Neuronal stem cell (in vitro differentiated cells): ENCODE results near the gene IGFBP2.

Source experiments
- DNase-seq: peaks from one replicate; pipeline ENCODE4 v3.0.0-alpha.2; 2013; ENCODE audit warnings: low spot score
- H2AFZ ChIP-seq: one replicate; pipeline ENCODE4 v1.6.1; 2013; ENCODE audit warnings: mild to moderate bottlenecking, low read length, inconsistent platforms
- H2AK5ac ChIP-seq: 2 replicates; pipeline ENCODE4 v1.6.1; 2013; ENCODE audit warnings: low read depth, mild to moderate bottlenecking, inconsistent platforms, low read length, moderate library complexity, mixed read lengths
- H2BK120ac ChIP-seq: 2 replicates; pipeline ENCODE4 v1.6.1; 2013; ENCODE audit warnings: low read depth, mild to moderate bottlenecking, inconsistent platforms, low read length, moderate library complexity, mixed read lengths
- H2BK12ac ChIP-seq: one replicate; pipeline ENCODE4 v1.6.1; 2013; ENCODE audit warnings: low read length, inconsistent platforms
- H2BK15ac ChIP-seq: 2 replicates; pipeline ENCODE4 v1.6.1; 2013; ENCODE audit warnings: mild to moderate bottlenecking, low read length, inconsistent platforms, mixed read lengths
- H2BK5ac ChIP-seq: one replicate; pipeline ENCODE4 v1.6.1; 2013; ENCODE audit warnings: inconsistent platforms, mild to moderate bottlenecking, low read length, moderate library complexity
- H3K14ac ChIP-seq: one replicate; pipeline ENCODE4 v1.6.1; 2013; ENCODE audit warnings: low read length, inconsistent platforms
- H3K18ac ChIP-seq: 2 replicates; pipeline ENCODE4 v1.6.1; 2013; ENCODE audit warnings: low read length, inconsistent platforms
- H3K23ac ChIP-seq: 2 replicates; pipeline ENCODE4 v1.6.1; 2013; ENCODE audit warnings: low read depth, mild to moderate bottlenecking, mixed read lengths, low read length, inconsistent platforms; ENCODE audit not compliant: poor library complexity
- H3K27ac ChIP-seq: replicated peaks from 3 replicates; pipeline ENCODE4 v1.5.1; 2013; ENCODE audit warnings: low read length, inconsistent platforms
- H3K27me3 ChIP-seq, 3 experiments: 2 replicates each; pipeline ENCODE4 v1.6.1; 2013; ENCODE audit warnings: low read length in 3 of 3, mild to moderate bottlenecking in 2 of 3, inconsistent platforms in 1 of 3, low read depth in 1 of 3, mixed read lengths in 1 of 3, moderate library complexity in 1 of 3; ENCODE audit not compliant: control insufficient read depth in 3 of 3, insufficient read depth in 3 of 3
- H3K36me3 ChIP-seq, 2 donors: replicated peaks in 1 of 2; 2 replicates each; pipeline ENCODE4 v1.6.1; 2013; ENCODE audit warnings: low read length in 2 of 2; ENCODE audit not compliant: control insufficient read depth in 2 of 2, insufficient read depth in 2 of 2
- H3K4ac ChIP-seq: 2 replicates; pipeline ENCODE4 v1.6.1; 2013; ENCODE audit warnings: inconsistent platforms, mild to moderate bottlenecking, low read length, moderate library complexity
- H3K4me1 ChIP-seq, 2 donors: 1 replicate in 1 of 2; 2 replicates in 1 of 2; pipeline ENCODE4 v1.6.1; 2013; ENCODE audit warnings: low read length in 2 of 2, low read depth in 1 of 2; ENCODE audit not compliant: control insufficient read depth in 2 of 2, insufficient read depth in 1 of 2
- H3K4me2 ChIP-seq: one replicate; pipeline ENCODE4 v1.6.1; 2013; ENCODE audit warnings: mild to moderate bottlenecking, low read length, inconsistent platforms; ENCODE audit not compliant: insufficient read depth, poor library complexity, severe bottlenecking
- H3K4me3 ChIP-seq, 2 donors: 2 replicates each; pipeline ENCODE4 v1.5.1; 2013; ENCODE audit warnings: low read length in 2 of 2, mild to moderate bottlenecking in 2 of 2, inconsistent platforms in 1 of 2, moderate library complexity in 1 of 2
- H3K79me1 ChIP-seq: one replicate; pipeline ENCODE4 v1.6.1; 2013; ENCODE audit warnings: low read depth, mild to moderate bottlenecking, inconsistent platforms, low read length, moderate library complexity
- H3K9ac ChIP-seq: one replicate; pipeline ENCODE4 v1.6.1; 2013; ENCODE audit warnings: mild to moderate bottlenecking, low read depth, low read length, inconsistent platforms; ENCODE audit not compliant: poor library complexity
- H3K9me3 ChIP-seq, 2 donors: replicated peaks in 1 of 2; 2 replicates each; pipeline versions ENCODE3 to v1.6.1; 2013; ENCODE audit warnings: low read length in 2 of 2, mild to moderate bottlenecking in 2 of 2, inconsistent platforms in 1 of 2, low read depth in 1 of 2, mixed read lengths in 1 of 2, moderate library complexity in 1 of 2; ENCODE audit not compliant: control insufficient read depth in 2 of 2, insufficient read depth in 1 of 2
- H4K8ac ChIP-seq: one replicate; pipeline ENCODE4 v1.6.1; 2013; ENCODE audit warnings: low read depth, mild to moderate bottlenecking, inconsistent platforms, low read length, moderate library complexity
- H4K91ac ChIP-seq: one replicate; pipeline ENCODE4 v1.6.1; 2013; ENCODE audit warnings: low read length, low read depth, mild to moderate bottlenecking, inconsistent platforms; ENCODE audit not compliant: poor library complexity
- WGBS, 2 donors: extraction: QIAGEN DNeasy Blood & Tissue Kit; methylation state at CpG; one replicate each; pipeline ENCODE4 v1.1.7; 2013; ENCODE audit warnings: missing lambda C conversion rate in 2 of 2, mixed read lengths in 1 of 2; ENCODE audit not compliant: insufficient read length in 2 of 2, insufficient replicate concordance in 1 of 2; ENCODE audit errors: extremely low coverage in 2 of 2; 5-methylcytosine and 5-hydroxymethylcytosine counted together

IGFBP2 gene

GRCh38 chr2:216626168-216626874 is 6.9 kb upstream of the IGFBP2 start:
- 100% methylated on average over 1 of the region's 7 CpGs; no CpG with 5 or more reads in 1 of the 2 donors for whole genome bisulfite sequencing, 2 donors
- H3K14ac ChIP-seq = no peak overlapping the region
- no peak overlapping the region for H3K23ac ChIP-seq

DNA sequence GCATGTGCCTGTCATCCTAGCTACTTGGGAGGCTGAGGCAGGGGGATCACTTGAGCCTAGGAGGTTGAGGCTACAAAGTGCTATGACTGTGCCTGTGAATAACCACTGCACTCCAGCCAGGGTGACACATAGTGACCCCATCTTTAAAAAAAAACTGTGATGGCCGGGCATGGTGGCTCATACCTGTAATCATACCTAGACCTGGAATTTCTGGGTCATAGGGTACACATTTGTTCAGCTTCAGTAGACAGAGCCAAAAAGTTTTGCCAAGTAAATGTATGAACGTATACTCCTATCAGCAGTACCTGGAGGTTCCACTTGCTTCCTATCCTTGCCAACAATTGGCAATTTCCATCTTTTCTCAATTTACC is 6.4 kb upstream of the IGFBP2 start:
- Histone ChIP-seq H3K18ac (no peak overlapping the region), H3K27ac (no peak overlapping the region), H2BK120ac (no peak overlapping the region), H3K9me3 (peaks cover 0 to 10% of the 10 kb centered on the region in 2 donors), H4K8ac (no peak overlapping the region), H3K4me2 (no peak overlapping the region), H3K36me3 (no peaks in the 10 kb centered on the region), H2AFZ (no peak overlapping the region), H3K4ac (no peak overlapping the region), H2AK5ac (no peak overlapping the region), H3K79me1 (no peaks in the 10 kb centered on the region), H3K23ac (no peak overlapping the region), H2BK12ac (no peak overlapping the region), H2BK5ac (no peak overlapping the region), H3K9ac (no peak overlapping the region), H2BK15ac (no peak overlapping the region), H3K27me3 (no peaks in the 10 kb centered on the region), H4K91ac (no peak overlapping the region), H3K4me1 (no peaks in the 10 kb centered on the region), H3K14ac (no peak overlapping the region), H3K4me3 (no peak overlapping the region)
- no CpG with 5 or more reads among the region's 2 CpGs for WGBS, 2 donors
- DNase-seq = no peak

More at GRCh38 chr2:216626168-216626874, 6.9 kb upstream of the IGFBP2 start:
- Histone ChIP-seq H2BK15ac (no peak overlapping the region), H3K79me1 (no peaks in the 10 kb centered on the region), H2BK12ac (no peak overlapping the region), H3K27ac (no peak overlapping the region), H4K8ac (no peak overlapping the region), H3K9me3 (peaks cover 0 to 10% of the 10 kb centered on the region in 2 donors), H3K9ac (no peak overlapping the region), H2BK120ac (no peak overlapping the region), H3K4ac (no peak overlapping the region), H3K4me3 (no peak overlapping the region), H2AFZ (no peak overlapping the region), H3K36me3 (no peaks in the 10 kb centered on the region), H4K91ac (no peak overlapping the region), H3K4me1 (peaks cover 0 to 2% of the 10 kb centered on the region in 2 donors), H3K4me2 (no peak overlapping the region), H2BK5ac (no peak overlapping the region), H3K18ac (no peak overlapping the region), H2AK5ac (no peak overlapping the region), H3K27me3 (no peaks in the 10 kb centered on the region)
- no peak for DNase-seq

GRCh38 chr2:216629784-216630183 is 3.4 kb upstream of the IGFBP2 start:
- H3K4me1 ChIP-seq = peaks cover 7 to 9% of the 10 kb centered on the region in 2 donors
- no peak overlapping the region for H3K18ac ChIP-seq
- peaks cover 0 to 3% of the 10 kb centered on the region in 2 donors for H3K9me3 ChIP-seq
- no peak overlapping the region for H2BK12ac ChIP-seq
- H2BK5ac ChIP-seq = no peak overlapping the region
- no peak overlapping the region for H3K9ac ChIP-seq
- H3K4ac ChIP-seq = no peak overlapping the region
- no peak overlapping the region for H4K91ac ChIP-seq
- no peaks in the 10 kb centered on the region for H3K27me3 ChIP-seq
- H3K4me2 ChIP-seq = no peak overlapping the region
- H3K79me1 ChIP-seq = peaks cover 4% of the 10 kb centered on the region
- no peak overlapping the region for H4K8ac ChIP-seq
- no peak overlapping the region for H3K4me3 ChIP-seq
- H3K27ac ChIP-seq = no peak overlapping the region
- H3K36me3 ChIP-seq = no peaks in the 10 kb centered on the region
- H3K23ac ChIP-seq = no peak overlapping the region
- H3K14ac ChIP-seq = no peak overlapping the region
- no peak overlapping the region for H2BK15ac ChIP-seq
- H2AK5ac ChIP-seq = no peak overlapping the region
- no peak for DNase-seq
- H2BK120ac ChIP-seq = no peak overlapping the region
- no peak overlapping the region for H2AFZ ChIP-seq
- 100% methylated on average over 1 of the region's 4 CpGs; no CpG with 5 or more reads in 1 of the 2 donors for WGBS, 2 donors

GRCh38 chr2:216632346-216632951 is 771 bp upstream of the IGFBP2 start:
- peaks cover 14 to 15% of the 10 kb centered on the region in 2 donors for H3K4me1 ChIP-seq
- H2BK5ac ChIP-seq = no peak overlapping the region
- peaks cover 0 to 3% of the 10 kb centered on the region in 2 donors for H3K9me3 ChIP-seq
- no peak overlapping the region for H3K23ac ChIP-seq
- H2AFZ ChIP-seq = peak overlapping the region; percentile 96
- H2BK15ac ChIP-seq = no peak overlapping the region
- H3K14ac ChIP-seq = no peak overlapping the region
- no peak overlapping the region for H3K4ac ChIP-seq
- peak overlapping the region; percentile 82 to 87 for H3K4me3 ChIP-seq
- no peak overlapping the region for H4K91ac ChIP-seq
- no peak overlapping the region for H3K9ac ChIP-seq
- no peak for DNase-seq
- H3K79me1 ChIP-seq = peaks cover 7% of the 10 kb centered on the region
- peak overlapping the region; percentile 94 for H3K18ac ChIP-seq
- H3K27ac ChIP-seq = no peak overlapping the region
- no peaks in the 10 kb centered on the region for H3K27me3 ChIP-seq
- H4K8ac ChIP-seq = no peak overlapping the region
- no peak overlapping the region for H2AK5ac ChIP-seq
- peak overlapping the region; percentile 90 for H3K4me2 ChIP-seq
- no peak overlapping the region for H2BK12ac ChIP-seq
- WGBS, 2 donors = no CpG with 5 or more reads among the region's 13 CpGs
- no peak overlapping the region for H2BK120ac ChIP-seq
- H3K36me3 ChIP-seq = peaks cover 0 to 4% of the 10 kb centered on the region in 2 donors
